GM21529 (cell line): ENCODE data around the gene ZNF487.

Source experiments
- ATAC-seq: cut with Tn5 transposase; IDR thresholded peaks from one replicate; pipeline ENCODE4 v1.9.1; 2021; ENCODE audit not compliant: unreplicated experiment

Gene ZNF487

DNA sequence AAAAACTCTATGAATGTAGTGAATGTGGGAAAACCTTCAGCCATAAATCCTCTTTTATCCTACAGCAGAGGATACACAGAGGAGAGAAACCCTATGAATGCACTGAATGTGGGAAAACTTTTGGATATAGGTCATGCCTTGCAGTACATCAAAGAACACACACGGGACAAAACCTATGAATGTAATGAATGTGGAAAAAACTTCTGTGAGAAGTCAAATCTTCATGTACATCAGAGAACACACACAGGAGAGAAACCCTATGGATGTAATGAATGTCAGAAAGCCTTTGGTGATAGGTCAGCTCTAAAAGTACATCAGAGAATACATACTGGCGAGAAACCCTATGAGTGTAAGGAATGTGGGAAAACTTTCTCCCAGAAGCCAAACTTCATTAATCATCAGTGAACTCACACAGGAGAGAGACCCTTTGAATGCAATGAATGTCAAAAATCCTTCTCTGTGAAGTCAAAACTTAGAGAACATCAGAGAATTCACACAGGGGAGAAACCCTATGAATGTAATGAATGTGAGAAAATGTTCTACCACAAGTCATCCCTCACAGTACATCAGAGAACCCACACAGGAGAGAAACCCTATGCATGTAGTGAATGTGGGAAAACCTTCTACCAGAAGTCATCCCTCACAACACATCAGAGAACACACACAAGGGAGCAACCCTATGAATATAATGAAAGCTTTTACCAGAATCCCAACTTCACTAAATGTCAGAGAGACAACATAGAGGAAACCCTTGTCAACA is 45.6 kb downstream of the ZNF487 start:
- no peak for ATAC-seq

DNA sequence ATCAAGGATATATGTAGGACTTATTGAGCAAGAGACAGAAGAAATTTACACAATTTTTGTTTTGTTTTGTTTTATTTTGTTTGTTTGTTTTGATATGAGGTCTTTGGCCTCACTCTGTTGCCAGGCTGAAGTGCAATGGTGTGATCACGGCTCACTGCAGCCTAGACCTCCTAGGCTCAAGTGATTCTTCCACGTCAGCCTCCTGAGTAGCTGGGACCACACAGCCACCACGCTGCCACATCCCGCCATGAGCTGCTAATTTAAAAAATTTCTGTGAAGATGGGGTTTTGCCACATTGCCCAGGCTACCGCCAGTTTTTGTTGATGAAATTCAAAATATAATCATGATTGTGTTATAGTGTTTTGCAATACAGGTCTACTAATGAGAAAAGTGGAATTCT is 54.9 kb downstream of the ZNF487 start:
- ATAC-seq = no peak

DNA sequence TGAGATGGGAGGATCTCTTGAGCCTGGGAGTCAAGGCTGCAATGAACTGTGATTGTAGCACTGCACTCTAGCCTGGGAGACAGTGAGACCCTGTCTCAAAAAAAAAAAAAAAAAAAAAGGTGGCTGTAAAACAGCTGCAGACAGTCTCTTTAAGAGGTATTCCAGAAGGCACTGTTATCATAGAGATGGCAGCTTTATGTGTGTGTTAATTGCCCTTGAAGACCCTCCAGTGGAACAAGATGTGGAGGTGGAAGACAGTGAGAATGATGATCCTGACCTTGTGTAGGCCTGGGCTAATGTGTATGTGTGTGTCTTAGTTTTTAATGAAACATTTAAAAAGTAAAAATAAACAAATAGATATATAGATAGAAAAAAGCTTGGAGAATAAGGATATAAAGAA is 66.0 kb downstream of the ZNF487 start:
- ATAC-seq = no peak

DNA sequence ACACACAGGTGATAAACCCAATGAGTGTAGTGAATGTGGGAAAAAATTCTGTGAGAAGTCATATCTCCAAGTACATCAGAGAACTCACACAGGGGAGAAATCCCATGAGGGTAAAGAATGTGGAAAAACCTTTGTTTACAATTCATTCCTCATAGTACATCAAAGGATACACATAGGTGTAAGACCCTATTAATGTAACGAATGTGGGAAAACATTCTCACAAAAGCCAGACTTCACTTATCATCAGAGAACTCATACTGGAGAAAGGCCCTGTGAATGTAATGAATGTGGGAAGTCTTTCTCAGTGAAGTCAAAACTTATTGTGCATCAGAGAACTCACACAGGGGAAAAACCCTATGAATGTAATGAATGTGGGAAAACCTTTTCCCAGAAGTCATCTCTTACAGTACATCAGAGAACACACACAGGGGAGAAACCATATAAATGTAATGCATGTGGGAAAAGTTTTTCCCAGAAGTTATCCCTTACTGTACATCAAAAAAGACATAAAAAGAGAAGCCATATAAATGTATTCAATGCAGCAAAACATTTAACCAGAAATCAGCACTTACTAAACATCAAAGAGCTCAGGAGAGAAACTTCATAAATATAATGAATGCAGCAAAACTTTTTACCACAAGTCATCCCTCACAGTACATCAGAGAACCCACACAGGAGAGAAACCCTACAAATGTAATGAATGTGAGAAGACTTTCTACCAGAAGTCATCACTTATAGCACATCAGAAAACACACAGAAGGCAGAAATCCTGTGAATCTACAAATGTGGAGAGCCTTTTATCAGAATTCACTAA is 87.7 kb downstream of the ZNF487 start:
- ATAC-seq = no peak
